H1 (cell line): ENCODE results near the gene VPS52. TPM values are rescaled to one million over a fixed set of nuclear protein-coding genes. Genes with fewer than 3 reads are reported as not detected.
A peak's percentile ranks its signal among the peaks of the same experiment; 100 is the strongest.

ENCODE experiments used
- BACH1 ChIP-seq: IDR thresholded peaks from 2 replicates; pipeline ENCODE4 v1.6.1; 2012; ENCODE audit warnings: low read length, improper control_type of control experiment
- BRCA1 ChIP-seq: IDR thresholded peaks from 2 replicates; pipeline ENCODE4 v1.6.1; 2012; ENCODE audit warnings: low read depth, low read length, improper control_type of control experiment
- CBX8 ChIP-seq: fragments of 300-800, 300-1000 bp; sonication (generic); IDR thresholded peaks from 2 replicates; pipeline ENCODE4 v1.7.1; 2016; ENCODE audit warnings: low read depth, low read length, borderline replicate concordance
- CHD2 ChIP-seq: IDR thresholded peaks from 2 replicates; pipeline ENCODE4 v1.6.1; 2012; ENCODE audit warnings: low read length, improper control_type of control experiment
- CREB1 ChIP-seq: IDR thresholded peaks from 2 replicates; pipeline ENCODE4 v1.6.1; 2012; ENCODE audit warnings: inconsistent platforms
- CTBP2 ChIP-seq: IDR thresholded peaks from 2 replicates; pipeline ENCODE4 v1.7.0; 2011; ENCODE audit warnings: borderline replicate concordance, mild to moderate bottlenecking, moderate library complexity, mixed read lengths, low read length; ENCODE audit not compliant: insufficient read depth, insufficient read length
- GABPA ChIP-seq: IDR thresholded peaks from 2 replicates; pipeline ENCODE4 v1.6.1; 2011; ENCODE audit warnings: mild to moderate bottlenecking, low read length, moderate library complexity, borderline replicate concordance; ENCODE audit not compliant: insufficient read depth
- JUN ChIP-seq: IDR thresholded peaks from 2 replicates; pipeline ENCODE4 v1.6.1; 2011; ENCODE audit warnings: low read depth, mild to moderate bottlenecking, improper control_type of control experiment, low read length
- KDM4A ChIP-seq: IDR thresholded peaks from one replicate; pipeline ENCODE4 v1.7.1; 2012; ENCODE audit warnings: low read depth, mild to moderate bottlenecking, moderate library complexity, low read length, inconsistent platforms; ENCODE audit not compliant: severe bottlenecking
- MAFK ChIP-seq: IDR thresholded peaks from 2 replicates; pipeline ENCODE4 v1.6.1; 2012; ENCODE audit warnings: low read depth, mild to moderate bottlenecking, improper control_type of control experiment, low read length
- NRF1 ChIP-seq: IDR thresholded peaks from 2 replicates; pipeline ENCODE4 v1.6.1; 2011; ENCODE audit warnings: mild to moderate bottlenecking, low read depth, low read length, improper control_type of control experiment
- POLR2A ChIP-seq, 2 experiments: IDR thresholded peaks; 1 replicate in 1 of 2; 2 replicates in 1 of 2; pipeline ENCODE4 v1.6.1; 2011; ENCODE audit warnings: low read depth in 2 of 2, low read length in 2 of 2, mild to moderate bottlenecking in 2 of 2; ENCODE audit errors: control extremely low read depth in 1 of 2
- POLR2AphosphoS5 ChIP-seq: IDR thresholded peaks from 2 replicates; pipeline ENCODE4 v1.6.1; 2011; ENCODE audit warnings: low read depth, low read length
- SIN3A ChIP-seq, 2 experiments: IDR thresholded peaks in 1 of 2; conservative IDR thresholded peaks in 1 of 2; 2 replicates each; pipeline ENCODE4 v1.6.1; 2011 to 2012; ENCODE audit warnings: low read length in 2 of 2, improper control_type of control experiment in 1 of 2, low read depth in 1 of 2, mild to moderate bottlenecking in 1 of 2
- SP1 ChIP-seq: IDR thresholded peaks from 2 replicates; pipeline ENCODE4 v1.6.1; 2011; ENCODE audit warnings: low read depth, low read length
- SP2 ChIP-seq: IDR thresholded peaks from 2 replicates; pipeline ENCODE4 v1.6.1; 2012; ENCODE audit warnings: mild to moderate bottlenecking, low read length, inconsistent platforms
- TAF1 ChIP-seq: IDR thresholded peaks from 2 replicates; pipeline ENCODE4 v1.6.1; 2011; ENCODE audit warnings: mild to moderate bottlenecking, low read depth, low read length
- TAF7 ChIP-seq: optimal IDR thresholded peaks from 2 replicates; pipeline ENCODE3; 2011; ENCODE audit warnings: low read depth, mild to moderate bottlenecking, inconsistent platforms, low read length, moderate library complexity, borderline replicate concordance
- TBP ChIP-seq: IDR thresholded peaks from 2 replicates; pipeline ENCODE4 v1.6.1; 2011; ENCODE audit warnings: low read depth, low read length, improper control_type of control experiment
- TEAD4 ChIP-seq: IDR thresholded peaks from 2 replicates; pipeline ENCODE4 v1.6.1; 2012; ENCODE audit warnings: low read depth, low read length, inconsistent platforms, mixed read lengths
- YY1 ChIP-seq: IDR thresholded peaks from 2 replicates; pipeline ENCODE4 v1.6.1; 2011; ENCODE audit warnings: low read depth, mild to moderate bottlenecking, low read length
- polyA plus RNA-seq, 7 experiments: library from polyadenylated mRNA; depleted of rRNA in 3 of 7; stranded (reverse) in 5 of 7; unstranded in 2 of 7; fragments of >200 nt in 5 of 7; fragments of 200-250 nt in 2 of 7; gene quantifications; 1 replicate in 5 of 7; 2 replicates in 1 of 7; 4 replicates in 1 of 7; pipeline versions ENCODE4 v1.2.1 to v1.2.3, GENCODE V29; 2011 to 2013; ENCODE audit warnings: missing spikeins in 2 of 7, mixed read lengths in 2 of 7
- total RNA-seq: library from RNA; stranded (reverse); fragmentation: NEBNext Ultra II Directional; extraction: Animal tissue kit (Norgen Biotek cat#: 25700); gene quantifications from 2 replicates; pipeline ENCODE4 v1.2.1, GENCODE V29; 2021

The VPS52 gene
- total and polyA plus RNA-seq, 2 of the 8 experiments (the other 6 are each of a cell fraction or from before 2014, with no cell fraction given) = 36.5 to 86.3 TPM

DNA sequence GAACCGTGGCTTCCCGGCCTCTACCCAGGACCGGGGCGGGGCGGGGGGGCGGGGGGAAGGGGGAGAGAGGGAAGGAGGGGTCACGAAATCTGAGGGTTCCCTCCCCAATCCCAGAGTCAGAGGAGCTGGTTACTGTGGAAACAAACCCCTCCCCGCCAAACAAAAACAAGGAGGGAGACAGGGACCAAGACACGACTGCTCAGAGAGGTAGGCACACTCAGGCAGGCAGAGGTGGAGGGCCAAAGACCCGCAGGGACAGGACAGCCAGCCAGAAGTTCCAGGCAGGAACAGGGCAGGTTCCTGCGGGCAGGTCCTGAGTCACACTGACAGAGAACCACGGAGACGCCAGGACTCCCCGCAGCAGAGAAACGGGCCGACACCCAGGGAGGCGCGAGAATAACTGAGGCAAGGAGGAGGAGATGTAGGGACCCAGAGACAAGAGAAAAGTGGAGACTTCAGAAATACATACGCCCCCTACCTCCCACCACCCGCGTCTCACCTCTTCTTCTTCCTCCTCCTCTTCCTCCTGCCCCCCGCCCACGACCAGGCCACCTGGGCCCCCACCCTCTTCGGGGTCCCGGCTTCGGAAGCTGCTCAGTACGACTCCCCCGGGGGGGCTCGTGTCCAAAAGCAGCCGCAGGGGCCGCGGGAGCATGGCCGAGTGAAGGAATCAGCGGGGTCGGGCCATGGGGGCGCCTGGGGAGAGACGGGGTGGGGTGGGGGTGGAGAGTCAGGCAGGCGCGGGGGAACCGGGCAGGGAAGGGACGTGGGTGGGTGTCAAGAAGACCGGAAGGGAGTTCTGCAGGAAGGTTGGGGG lies 26.5 kb upstream of the VPS52 start (continued):
- no peak for TF ChIP-seq CBX8
- no peak for TF ChIP-seq CREB1
- TF ChIP-seq BRCA1 = no peak
- no peak for TF ChIP-seq TBP
- peak; percentile 5 to 29; a peak in 2 of 3 replicates for TF ChIP-seq POLR2A (IDR thresholded peaks at IDR 0.05; ENCODE audit: control extremely low read depth in 1 of 2, low read depth in 2 of 2, low read length in 2 of 2)
- TF ChIP-seq GABPA = no peak
- no peak; the same call in 1 of the 2 replicates for TF ChIP-seq TAF1
- TF ChIP-seq MAFK = no peak
- TF ChIP-seq SP1 = no peak
- no peak for TF ChIP-seq SP2
- no peak for TF ChIP-seq CHD2
- TF ChIP-seq SIN3A (conservative IDR thresholded peaks at IDR 0.05 in 1 of 2, IDR thresholded peaks at IDR 0.05 in 1 of 2; ENCODE audit: low read depth in 1 of 2, low read length in 2 of 2) = peak in 1 of 2 experiments; percentile 84; a peak in 2 of 4 replicates
- no peak for TF ChIP-seq TEAD4
- TF ChIP-seq KDM4A = peak; percentile 16
- TF ChIP-seq BACH1 = no peak
- peak; percentile 23; the same call in 1 of the 2 replicates for TF ChIP-seq POLR2AphosphoS5
- TF ChIP-seq JUN = no peak
- no peak for TF ChIP-seq CTBP2
- TF ChIP-seq YY1 = no peak
- TF ChIP-seq TAF7 = no peak
- TF ChIP-seq NRF1 = no peak
- TF ChIP-seq, all 59 proteins: peak for 5
